IMR-90 (cell line): ENCODE measurements around the gene LSM14A. TPM values are rescaled to one million over a fixed set of nuclear protein-coding genes. Genes with fewer than 3 reads are reported as not detected.

ENCODE experiments used
- ATAC-seq: fragments of 200-7000 bp; cut with Tn5 transposase; 2 replicates; pipeline ENCODE4 v1.9.1; 2020; ENCODE audit warnings: low read depth, mild to moderate bottlenecking, moderate library complexity
- BruUV-seq: library from RNA; stranded (reverse); fragments of 400-500 nt; replicated peaks from 2 replicates; lab custom pipeline; 2021; lab: Mats Ljungman, UMichigan
- CTCF ChIA-PET: fragments of 300-600 bp; formaldehyde crosslinking; extraction: SDS; loops from one replicate; lab custom pipeline; 2021; ENCODE audit warnings: antibody characterized with exemption; lab: Yijun Ruan, JAX
- POLR2A ChIA-PET: fragments of 300-600 bp; sonication (Branson Sonifier 250); formaldehyde crosslinking; loops from one replicate; lab custom pipeline; 2022; ENCODE audit warnings: antibody characterized with exemption; ENCODE audit not compliant: unreplicated experiment; lab: Charles Lee
- DNase-seq: peaks from one replicate; pipeline ENCODE4 v3.0.0; 2013
- H2AFZ ChIP-seq: replicated peaks from 2 replicates; pipeline ENCODE3; 2013; ENCODE audit warnings: low read length, mild to moderate bottlenecking; ENCODE audit not compliant: poor library complexity
- H2AK5ac ChIP-seq: 2 replicates; pipeline ENCODE4 v1.6.1; 2013; ENCODE audit warnings: low read depth, low read length, inconsistent platforms
- H2AK9ac ChIP-seq: replicated peaks from 2 replicates; pipeline ENCODE3; 2013; ENCODE audit warnings: mild to moderate bottlenecking, low read depth, low read length, moderate library complexity; ENCODE audit not compliant: poor library complexity
- H2BK120ac ChIP-seq: 2 replicates; pipeline ENCODE4 v1.6.1; 2013; ENCODE audit warnings: low read depth, low read length, inconsistent platforms
- H2BK15ac ChIP-seq: 3 replicates; pipeline ENCODE4 v1.6.1; 2013; ENCODE audit warnings: low read depth, low read length, inconsistent platforms
- H2BK20ac ChIP-seq: 2 replicates; pipeline ENCODE4 v1.6.1; 2013; ENCODE audit warnings: low read depth, mild to moderate bottlenecking, inconsistent platforms, low read length, moderate library complexity
- H2BK5ac ChIP-seq: 2 replicates; pipeline ENCODE4 v1.6.1; 2013; ENCODE audit warnings: mild to moderate bottlenecking, low read depth, low read length, inconsistent platforms; ENCODE audit not compliant: poor library complexity, severe bottlenecking
- H3K14ac ChIP-seq: replicated peaks from 2 replicates; pipeline ENCODE4 v1.6.1; 2013; ENCODE audit warnings: low read depth, low read length, inconsistent platforms
- H3K18ac ChIP-seq: 2 replicates; pipeline ENCODE4 v1.6.1; 2013; ENCODE audit warnings: low read depth, low read length, control low read depth
- H3K23ac ChIP-seq: 2 replicates; pipeline ENCODE4 v1.6.1; 2013; ENCODE audit warnings: low read depth, low read length, inconsistent platforms
- H3K27ac ChIP-seq: 2 replicates; pipeline ENCODE4 v1.5.1; 2013; ENCODE audit warnings: mild to moderate bottlenecking, control low read depth, low read length; ENCODE audit not compliant: insufficient read depth
- H3K27me3 ChIP-seq: 2 replicates; pipeline ENCODE4 v1.6.1; 2013; ENCODE audit warnings: low read length; ENCODE audit not compliant: control insufficient read depth, insufficient read depth
- H3K36me3 ChIP-seq: 2 replicates; pipeline ENCODE4 v1.6.1; 2013; ENCODE audit warnings: low read length, mixed read lengths; ENCODE audit not compliant: control insufficient read depth, insufficient read depth
- H3K4ac ChIP-seq: 2 replicates; pipeline ENCODE4 v1.6.1; 2013; ENCODE audit warnings: low read depth, low read length, inconsistent platforms
- H3K4me1 ChIP-seq: 2 replicates; pipeline ENCODE4 v1.6.1; 2013; ENCODE audit warnings: low read length, mixed read lengths; ENCODE audit not compliant: control insufficient read depth, insufficient read depth
- H3K4me2 ChIP-seq: 2 replicates; pipeline ENCODE4 v1.6.1; 2013; ENCODE audit warnings: low read depth, mild to moderate bottlenecking, control low read depth, low read length, moderate library complexity
- H3K4me3 ChIP-seq: 2 replicates; pipeline ENCODE4 v1.5.1; 2013; ENCODE audit warnings: low read depth, mild to moderate bottlenecking, control low read depth, low read length, moderate library complexity; ENCODE audit not compliant: insufficient read depth
- H3K56ac ChIP-seq: 2 replicates; pipeline ENCODE4 v1.6.1; 2013; ENCODE audit warnings: low read length, inconsistent platforms; ENCODE audit not compliant: insufficient read depth; ENCODE audit errors: extremely low read depth
- H3K79me1 ChIP-seq, 2 experiments: 2 replicates each; pipeline ENCODE4 v1.6.1; 2013; ENCODE audit warnings: low read length in 2 of 2, inconsistent platforms in 1 of 2, low read depth in 1 of 2
- H3K9ac ChIP-seq: 2 replicates; pipeline ENCODE4 v1.6.1; 2013; ENCODE audit warnings: low read depth, low read length, control low read depth
- H3K9me1 ChIP-seq: 2 replicates; pipeline ENCODE4 v1.6.1; 2013; ENCODE audit warnings: low read length, inconsistent platforms; ENCODE audit not compliant: insufficient read depth
- H3K9me3 ChIP-seq: 2 replicates; pipeline ENCODE4 v1.6.1; 2013; ENCODE audit warnings: low read length; ENCODE audit not compliant: control insufficient read depth, insufficient read depth
- H4K20me1 ChIP-seq: 2 replicates; pipeline ENCODE4 v1.6.1; 2013; ENCODE audit warnings: low read length, inconsistent platforms; ENCODE audit not compliant: insufficient read depth
- H4K5ac ChIP-seq: 2 replicates; pipeline ENCODE4 v1.6.1; 2013; ENCODE audit warnings: mild to moderate bottlenecking, low read depth, low read length, control low read depth
- H4K8ac ChIP-seq, 2 experiments: 2 replicates each; pipeline ENCODE4 v1.6.1; 2013; ENCODE audit warnings: low read depth in 2 of 2, low read length in 2 of 2, control low read depth in 1 of 2, inconsistent platforms in 1 of 2
- H4K91ac ChIP-seq: 2 replicates; pipeline ENCODE4 v1.6.1; 2013; ENCODE audit warnings: low read depth, low read length, inconsistent platforms; ENCODE audit not compliant: insufficient read depth
- RCOR1 ChIP-seq: IDR thresholded peaks from 2 replicates; pipeline ENCODE4 v1.6.1; 2012; ENCODE audit warnings: mild to moderate bottlenecking, low read length, improper control_type of control experiment; ENCODE audit not compliant: insufficient replicate concordance
- SMC3 ChIP-seq: fragments of 150-350 bp; IDR thresholded peaks from 2 replicates; pipeline ENCODE4 v1.6.1; 2016; ENCODE audit warnings: low read depth, mild to moderate bottlenecking, antibody characterized with exemption, low read length, moderate library complexity
- WGBS, 2 experiments: methylation state at CpG; one replicate each; pipeline versions ENCODE4 v1.1.5 to v1.1.7; 2013; ENCODE audit warnings: missing lambda C conversion rate in 2 of 2; ENCODE audit not compliant: insufficient read length in 1 of 2; ENCODE audit errors: extremely low coverage in 2 of 2; 5-methylcytosine and 5-hydroxymethylcytosine counted together
- dilution Hi-C: fragments of 300-500 bp; cut with HindIII; formaldehyde crosslinking; loops from one replicate; pipeline ENCODE4 v1.14.3; 2018; ENCODE audit warnings: low sequenced_read_pairs; ENCODE audit not compliant: unreplicated experiment
- in situ Hi-C: fragments of 300-500 bp; cut with MboI; formaldehyde crosslinking; loops from 3 replicates; pipeline ENCODE4 v1.14.3; 2019; ENCODE audit warnings: low sequenced_read_pairs, inconsistent platforms, mixed read lengths
- intact Hi-C: fragments of 100-400 bp; cut with micrococcal nuclease; formaldehyde crosslinking; loops from 2 replicates; pipeline ENCODE4 v1.10.0; 2022
- polyA plus RNA-seq, 3 experiments: library from polyadenylated mRNA; depleted of rRNA; stranded (reverse); fragments of >200 nt; gene quantifications; 2 replicates each; pipeline ENCODE4 v1.2.3, GENCODE V29; 2012; ENCODE audit warnings: low replicate concordance in 1 of 3
- total RNA-seq: library from RNA; depleted of rRNA; stranded (reverse); fragments of >200 nt; gene quantifications from 2 replicates; pipeline ENCODE4 v1.2.3, GENCODE V29; 2012

The LSM14A gene
- total and polyA plus RNA-seq, 2 of the 4 experiments (the other 2 are of a cell fraction) = 44.3 to 54.8 TPM

DNA sequence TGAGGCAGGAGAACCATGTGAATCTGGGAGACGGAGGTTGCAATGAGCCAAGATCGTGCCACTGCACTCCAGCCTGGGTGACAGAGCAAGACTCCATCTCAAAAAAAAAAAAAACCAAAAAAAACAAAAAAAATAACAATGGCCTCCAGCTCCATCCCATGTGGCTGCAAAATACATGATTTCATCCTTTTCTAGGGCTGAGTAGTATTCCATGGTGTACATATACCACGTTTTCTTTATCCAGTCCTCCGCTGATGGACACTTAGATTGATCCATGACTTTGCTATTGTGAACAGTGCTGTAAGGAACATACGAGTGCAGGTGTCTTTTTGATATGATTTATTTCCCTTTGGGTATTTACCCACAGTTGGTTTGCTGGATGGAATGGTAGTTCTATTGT, 20.9 kb upstream of the LSM14A start:
- no peaks in the 10 kb centered on the region for H4K20me1 ChIP-seq
- H3K9me1 ChIP-seq = no peaks in the 10 kb centered on the region; the same call in 1 of the 2 replicates
- no peak overlapping the region for H2BK20ac ChIP-seq
- no peak overlapping the region for H4K5ac ChIP-seq
- H3K4me1 ChIP-seq = peaks cover 2% of the 10 kb centered on the region; the same call in 1 of the 2 replicates
- ChIA-PET CTCF (no interaction called here), POLR2A (no interaction called here)
- H2AK5ac ChIP-seq = no peak overlapping the region
- H3K9ac ChIP-seq = no peak overlapping the region
- H4K8ac ChIP-seq = no peak overlapping the region
- H3K27ac ChIP-seq = no peak overlapping the region
- H2BK120ac ChIP-seq = no peak overlapping the region
- no peak for ATAC-seq
- H3K4me3 ChIP-seq = no peak overlapping the region
- H2AK9ac ChIP-seq = no peak overlapping the region
- H2AFZ ChIP-seq = no peak overlapping the region
- no peak overlapping the region for H2BK15ac ChIP-seq
- no peak overlapping the region for H2BK5ac ChIP-seq
- H3K27me3 ChIP-seq = peaks cover 2% of the 10 kb centered on the region; the same call in 1 of the 2 replicates
- H3K4me2 ChIP-seq = no peak overlapping the region
- dilution Hi-C loops (no loop called here), intact Hi-C loops (no loop called here), in situ Hi-C loops (no loop called here)
- H3K79me1 ChIP-seq = no peaks in the 10 kb centered on the region
- H3K4ac ChIP-seq = no peak overlapping the region
- no peak overlapping the region for H3K23ac ChIP-seq
- BruUV-seq = no TSS peak
- TF ChIP-seq SMC3 = no peak
- no peak for TF ChIP-seq RCOR1
- H3K36me3 ChIP-seq = no peaks in the 10 kb centered on the region
- DNase-seq = no peak
- 71% methylated on average over 1 of the region's 5 CpGs; no CpG with 5 or more reads in 1 of the 2 experiments for WGBS, 2 experiments
- no peak overlapping the region for H4K91ac ChIP-seq
- H3K56ac ChIP-seq = no peak overlapping the region
- no peak overlapping the region for H3K14ac ChIP-seq
- no peak overlapping the region for H3K18ac ChIP-seq
- H3K9me3 ChIP-seq = no peaks in the 10 kb centered on the region
